Subcutaneous adipose tissue (tissue), 4 donors: ENCODE results near the gene EPHB6. TPM values are rescaled to one million over a fixed set of nuclear protein-coding genes. Genes with fewer than 3 reads are reported as not detected.

Experiments
- total RNA-seq, 4 donors: library from RNA; depleted of rRNA; stranded (reverse); fragments of >200 nt; gene quantifications; one replicate each; pipeline ENCODE4 v1.1.0, GENCODE V29; 2016
- TF ChIP-seq, protein P1 (sequence below): fragments of 450-650 bp; IDR thresholded peaks from one replicate; pipeline ENCODE4 v1.5.1; 2016; ENCODE audit warnings: low read depth, mild to moderate bottlenecking, control low read depth, antibody characterized with exemption, moderate library complexity

The EPHB6 gene, protein sequence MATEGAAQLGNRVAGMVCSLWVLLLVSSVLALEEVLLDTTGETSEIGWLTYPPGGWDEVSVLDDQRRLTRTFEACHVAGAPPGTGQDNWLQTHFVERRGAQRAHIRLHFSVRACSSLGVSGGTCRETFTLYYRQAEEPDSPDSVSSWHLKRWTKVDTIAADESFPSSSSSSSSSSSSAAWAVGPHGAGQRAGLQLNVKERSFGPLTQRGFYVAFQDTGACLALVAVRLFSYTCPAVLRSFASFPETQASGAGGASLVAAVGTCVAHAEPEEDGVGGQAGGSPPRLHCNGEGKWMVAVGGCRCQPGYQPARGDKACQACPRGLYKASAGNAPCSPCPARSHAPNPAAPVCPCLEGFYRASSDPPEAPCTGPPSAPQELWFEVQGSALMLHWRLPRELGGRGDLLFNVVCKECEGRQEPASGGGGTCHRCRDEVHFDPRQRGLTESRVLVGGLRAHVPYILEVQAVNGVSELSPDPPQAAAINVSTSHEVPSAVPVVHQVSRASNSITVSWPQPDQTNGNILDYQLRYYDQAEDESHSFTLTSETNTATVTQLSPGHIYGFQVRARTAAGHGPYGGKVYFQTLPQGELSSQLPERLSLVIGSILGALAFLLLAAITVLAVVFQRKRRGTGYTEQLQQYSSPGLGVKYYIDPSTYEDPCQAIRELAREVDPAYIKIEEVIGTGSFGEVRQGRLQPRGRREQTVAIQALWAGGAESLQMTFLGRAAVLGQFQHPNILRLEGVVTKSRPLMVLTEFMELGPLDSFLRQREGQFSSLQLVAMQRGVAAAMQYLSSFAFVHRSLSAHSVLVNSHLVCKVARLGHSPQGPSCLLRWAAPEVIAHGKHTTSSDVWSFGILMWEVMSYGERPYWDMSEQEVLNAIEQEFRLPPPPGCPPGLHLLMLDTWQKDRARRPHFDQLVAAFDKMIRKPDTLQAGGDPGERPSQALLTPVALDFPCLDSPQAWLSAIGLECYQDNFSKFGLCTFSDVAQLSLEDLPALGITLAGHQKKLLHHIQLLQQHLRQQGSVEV
- total RNA-seq = 10 to 100 TPM in 3 of 4 donors, 1 to 10 TPM in 1; 5.1 to 20.3 (median 15.5) TPM

DNA sequence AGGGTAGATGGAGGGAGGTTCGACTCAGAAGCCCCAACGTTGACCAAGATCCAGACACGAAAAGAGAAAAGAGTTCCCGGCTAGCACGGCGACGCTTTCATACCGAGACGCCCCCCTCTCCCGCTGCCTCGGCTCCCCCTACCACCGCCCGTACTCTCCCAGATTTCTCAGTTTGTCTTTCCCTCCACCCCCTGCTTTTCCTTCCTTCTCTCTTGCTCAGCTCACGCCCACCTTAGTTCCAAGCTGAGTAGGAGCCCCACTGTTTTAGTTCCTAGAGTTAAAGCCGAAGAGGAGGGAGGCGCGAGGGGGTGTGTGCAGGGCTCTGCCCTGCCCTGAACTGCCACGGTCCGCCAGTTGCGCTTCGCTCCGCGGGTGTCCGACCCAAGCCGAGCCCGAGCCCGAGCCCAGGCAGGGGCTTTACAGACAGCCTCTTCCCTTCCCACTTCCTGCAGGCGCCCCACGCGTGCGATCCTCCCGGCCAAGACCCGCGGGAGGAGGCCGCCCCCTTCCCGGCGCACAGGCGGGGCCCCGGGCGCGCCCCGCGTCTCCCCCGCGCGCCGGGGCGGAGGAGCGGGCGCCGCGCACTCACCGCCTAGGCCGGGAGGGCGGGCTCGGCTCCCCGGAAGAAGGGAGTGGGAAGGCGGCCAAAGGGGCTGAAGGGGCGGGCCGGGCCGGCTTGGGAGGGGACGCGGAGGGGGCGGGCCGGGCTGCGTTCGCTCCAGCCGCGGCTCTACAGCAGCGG is at the start of gene EPHB6:
TSS of gene EPHB6 (plus strand) at position 705 of the 742 bp plus-strand sequence. CDS start 8,152 bp downstream, outside the sequence.
- TF ChIP-seq, protein P1, sequence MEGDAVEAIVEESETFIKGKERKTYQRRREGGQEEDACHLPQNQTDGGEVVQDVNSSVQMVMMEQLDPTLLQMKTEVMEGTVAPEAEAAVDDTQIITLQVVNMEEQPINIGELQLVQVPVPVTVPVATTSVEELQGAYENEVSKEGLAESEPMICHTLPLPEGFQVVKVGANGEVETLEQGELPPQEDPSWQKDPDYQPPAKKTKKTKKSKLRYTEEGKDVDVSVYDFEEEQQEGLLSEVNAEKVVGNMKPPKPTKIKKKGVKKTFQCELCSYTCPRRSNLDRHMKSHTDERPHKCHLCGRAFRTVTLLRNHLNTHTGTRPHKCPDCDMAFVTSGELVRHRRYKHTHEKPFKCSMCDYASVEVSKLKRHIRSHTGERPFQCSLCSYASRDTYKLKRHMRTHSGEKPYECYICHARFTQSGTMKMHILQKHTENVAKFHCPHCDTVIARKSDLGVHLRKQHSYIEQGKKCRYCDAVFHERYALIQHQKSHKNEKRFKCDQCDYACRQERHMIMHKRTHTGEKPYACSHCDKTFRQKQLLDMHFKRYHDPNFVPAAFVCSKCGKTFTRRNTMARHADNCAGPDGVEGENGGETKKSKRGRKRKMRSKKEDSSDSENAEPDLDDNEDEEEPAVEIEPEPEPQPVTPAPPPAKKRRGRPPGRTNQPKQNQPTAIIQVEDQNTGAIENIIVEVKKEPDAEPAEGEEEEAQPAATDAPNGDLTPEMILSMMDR = no peak

DNA sequence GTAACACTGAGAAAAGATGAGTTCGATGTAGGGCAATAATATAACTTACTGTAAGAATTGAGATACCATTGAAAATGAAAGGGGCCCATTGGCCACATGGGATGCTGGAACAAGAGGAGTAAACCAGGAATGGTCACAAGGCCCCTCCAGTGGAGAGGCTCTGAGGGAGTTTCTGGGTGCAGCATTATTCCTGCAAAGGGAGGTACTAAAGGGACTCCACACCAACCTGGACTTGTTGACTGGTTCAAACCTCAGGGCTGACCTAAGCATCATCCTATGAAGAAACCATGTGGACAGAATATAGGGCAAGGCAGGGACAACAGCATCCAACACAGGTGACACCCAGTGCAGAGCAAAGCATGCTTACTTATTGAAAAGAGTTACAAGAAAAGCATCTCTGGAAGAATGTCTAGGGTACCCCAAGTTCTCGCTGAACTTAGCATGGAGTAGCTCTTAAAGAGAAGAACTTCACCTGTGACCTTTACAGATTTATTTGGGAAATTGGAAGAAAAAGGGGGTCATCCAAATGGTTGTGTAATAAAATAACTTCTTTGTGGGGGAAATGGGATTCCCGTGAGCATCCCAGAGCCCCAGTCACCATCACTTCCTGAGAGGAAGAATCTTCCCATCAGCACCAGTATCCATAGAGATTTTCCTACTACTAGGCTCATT is 49.4 kb upstream of the EPHB6 start:
- TF ChIP-seq, protein P1 = no peak

DNA sequence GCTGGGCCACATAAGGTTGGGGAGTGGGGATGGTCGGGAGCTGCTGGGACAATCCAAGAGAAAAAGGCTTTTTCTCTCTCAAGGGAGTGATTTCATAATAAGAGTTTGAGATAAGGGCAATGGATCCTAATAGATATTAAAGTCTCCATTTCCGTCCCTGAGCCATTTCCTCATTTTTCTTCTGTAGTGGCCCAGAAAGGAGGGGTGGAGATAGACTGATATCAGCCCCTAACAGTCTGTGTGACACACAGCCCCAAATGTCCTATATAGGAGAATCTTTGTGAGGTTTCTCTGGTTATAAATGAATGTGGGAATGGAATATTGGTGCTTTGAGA is 48.9 kb upstream of the EPHB6 start:
- TF ChIP-seq, protein P1 = no peak

DNA sequence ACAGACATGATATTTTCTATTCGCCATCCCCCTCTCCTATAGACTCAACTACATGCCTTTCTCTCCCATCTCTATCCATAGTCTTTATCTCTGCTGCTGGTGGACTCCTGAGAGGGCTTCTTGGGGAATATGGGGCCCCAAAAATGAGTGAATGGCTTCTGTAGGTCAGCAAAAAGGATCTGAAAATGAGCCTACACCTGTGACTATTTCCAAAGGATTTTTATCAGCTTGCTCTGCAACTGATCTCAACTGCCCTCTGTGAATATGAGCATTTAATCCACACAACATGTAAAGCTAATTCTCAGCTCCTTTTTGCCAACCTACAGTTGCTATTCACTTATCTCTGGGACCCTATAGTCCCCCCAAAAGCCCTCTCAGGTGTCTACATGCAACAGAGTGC is 47.9 kb upstream of the EPHB6 start:
- TF ChIP-seq, protein P1 = no peak

DNA sequence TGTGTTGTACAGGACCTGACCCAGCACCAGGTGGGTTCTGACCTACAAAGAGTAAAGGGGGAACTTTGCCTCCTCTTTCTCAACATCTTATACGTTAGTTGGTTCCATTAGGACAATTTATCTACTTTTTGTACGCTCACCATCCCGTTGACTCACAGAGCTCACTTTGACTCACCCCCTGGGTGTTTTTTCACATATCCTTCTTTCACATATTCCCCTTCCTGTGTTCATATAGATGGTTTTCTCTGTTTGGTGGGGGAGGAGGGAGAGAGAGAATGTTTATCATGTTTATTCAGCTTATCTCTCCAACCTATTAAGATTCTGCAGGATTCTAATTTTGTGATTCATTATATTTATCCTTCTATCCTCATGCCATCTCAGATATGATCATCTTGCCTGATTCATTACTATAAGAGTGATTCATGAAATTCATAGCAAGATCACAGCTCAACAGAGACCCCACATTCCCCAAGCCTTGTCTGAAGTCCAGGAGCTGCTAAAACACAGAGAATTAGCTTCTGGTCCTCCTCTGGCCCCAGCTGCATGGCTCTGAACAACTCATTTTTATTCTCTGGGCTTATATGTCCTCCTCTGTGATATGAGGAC is 46.9 kb upstream of the EPHB6 start:
- TF ChIP-seq, protein P1 = no peak

DNA sequence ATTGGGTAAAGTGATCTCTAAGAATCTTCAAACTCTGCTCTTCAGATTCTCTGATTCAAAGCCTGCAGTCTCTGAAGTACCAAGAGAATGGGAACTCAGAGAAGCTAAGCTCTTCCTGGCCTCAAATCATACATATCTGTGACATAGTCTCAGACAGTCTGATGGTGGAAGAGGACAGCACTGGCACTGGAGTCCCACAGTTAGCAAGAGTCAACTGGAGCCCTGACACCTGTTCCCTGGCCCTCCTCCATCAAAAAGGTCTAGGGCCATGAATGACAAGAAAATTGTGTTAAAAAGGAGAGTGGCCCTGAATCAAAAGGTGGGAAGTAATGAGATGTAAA is 46.4 kb upstream of the EPHB6 start:
- TF ChIP-seq, protein P1 = no peak
